Activated CD4-positive, CD25-positive, alpha-beta regulatory T cell (primary cell): ENCODE data around the gene UPF3B.
"Not testable (repeated sequence)": the region's sequence is repeated elsewhere in the genome, so short reads cannot be mapped to it uniquely, and the experiment has no call there.

Experiments used
- DNase-seq, 4 experiments: peaks; one replicate each; lab custom pipeline; 2025; lab: John Stamatoyannopoulos, UW

UPF3B gene

DNA sequence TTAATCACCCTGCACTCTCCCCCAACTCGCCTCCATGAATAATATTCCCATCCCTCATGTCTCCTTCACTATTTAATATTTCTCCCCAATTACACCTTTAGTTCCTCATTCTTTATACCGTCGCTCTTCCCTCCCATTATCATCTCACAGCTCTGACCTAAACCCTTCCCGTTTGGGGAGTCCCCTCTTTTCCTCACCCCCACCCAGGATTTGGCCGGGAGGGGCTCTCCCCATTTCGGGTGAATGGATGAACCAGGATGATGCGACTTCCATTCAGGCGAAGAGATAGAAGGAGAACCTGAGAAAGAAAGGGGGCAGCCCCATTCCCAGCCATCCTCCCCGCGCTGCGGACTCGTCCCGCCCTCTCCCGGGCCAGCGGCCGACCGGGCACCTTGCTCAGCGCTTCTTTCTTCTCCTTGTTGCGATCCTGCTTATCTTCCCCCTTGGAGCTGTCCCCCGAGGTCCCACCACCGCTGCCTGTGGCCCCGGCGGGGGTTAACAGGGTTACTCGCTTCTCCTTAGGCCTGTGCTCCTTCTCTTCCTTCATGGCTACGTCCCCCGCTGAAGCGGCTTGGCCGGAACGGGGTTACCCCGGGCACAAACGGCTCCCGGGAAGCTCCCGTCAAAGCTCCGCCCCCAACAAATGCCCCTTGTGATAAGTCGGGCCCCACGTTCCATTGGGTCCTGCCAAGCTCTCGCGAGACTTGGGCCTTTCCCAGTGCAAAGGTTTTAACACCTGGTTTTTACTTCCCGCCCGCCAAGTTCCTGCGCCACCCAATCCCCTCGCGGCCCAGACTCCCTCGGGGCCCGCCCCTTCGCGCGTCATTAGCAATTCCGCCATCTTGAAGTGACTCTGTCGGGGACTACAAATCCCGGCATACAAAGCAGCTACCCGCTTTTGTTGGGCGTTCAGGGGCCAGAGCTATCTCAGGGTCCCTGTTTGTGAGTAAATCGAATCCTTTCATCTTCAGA, at the start of gene UPF3B:
TSS of gene UPF3B (minus strand) at position 582 of the 972 bp plus-strand sequence. CDS start at position 547, 35 bp downstream.
- peak; percentile 68 to 84 (median 83) for DNase-seq

GRCh38 chrX:119900976-119901375, 48.2 kb upstream of the UPF3B start:
- DNase-seq: no peak

DNA sequence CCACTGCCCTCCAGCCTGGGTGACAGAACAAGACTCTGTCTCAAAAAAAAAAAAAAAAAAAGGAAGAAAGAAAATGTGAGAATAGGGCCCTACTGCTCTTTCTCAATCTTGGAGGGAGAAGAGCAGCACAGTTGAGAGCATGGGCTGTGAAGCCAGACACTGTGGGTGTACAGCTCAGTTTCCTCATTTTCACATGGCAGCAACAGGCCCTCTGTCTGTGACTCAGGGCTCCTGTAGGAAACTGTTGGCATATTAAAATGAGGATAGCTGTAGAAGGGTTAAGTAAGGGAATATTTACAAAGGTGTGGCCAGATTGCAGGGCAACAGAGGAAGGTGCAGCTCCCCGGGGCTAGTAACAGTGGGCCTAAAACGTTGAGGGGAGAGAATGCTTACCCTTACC, 46.4 kb upstream of the UPF3B start:
- no peak for DNase-seq

- DNase-seq: no peak
Observed at GRCh38 chrX:119895843-119896326, 43.1 kb upstream of the UPF3B start, which contains the start of gene AKAP14. TSS of gene AKAP14 (plus strand) at chrX:119895893. CDS start at chrX:119903224, 7,331 bp downstream.

DNA sequence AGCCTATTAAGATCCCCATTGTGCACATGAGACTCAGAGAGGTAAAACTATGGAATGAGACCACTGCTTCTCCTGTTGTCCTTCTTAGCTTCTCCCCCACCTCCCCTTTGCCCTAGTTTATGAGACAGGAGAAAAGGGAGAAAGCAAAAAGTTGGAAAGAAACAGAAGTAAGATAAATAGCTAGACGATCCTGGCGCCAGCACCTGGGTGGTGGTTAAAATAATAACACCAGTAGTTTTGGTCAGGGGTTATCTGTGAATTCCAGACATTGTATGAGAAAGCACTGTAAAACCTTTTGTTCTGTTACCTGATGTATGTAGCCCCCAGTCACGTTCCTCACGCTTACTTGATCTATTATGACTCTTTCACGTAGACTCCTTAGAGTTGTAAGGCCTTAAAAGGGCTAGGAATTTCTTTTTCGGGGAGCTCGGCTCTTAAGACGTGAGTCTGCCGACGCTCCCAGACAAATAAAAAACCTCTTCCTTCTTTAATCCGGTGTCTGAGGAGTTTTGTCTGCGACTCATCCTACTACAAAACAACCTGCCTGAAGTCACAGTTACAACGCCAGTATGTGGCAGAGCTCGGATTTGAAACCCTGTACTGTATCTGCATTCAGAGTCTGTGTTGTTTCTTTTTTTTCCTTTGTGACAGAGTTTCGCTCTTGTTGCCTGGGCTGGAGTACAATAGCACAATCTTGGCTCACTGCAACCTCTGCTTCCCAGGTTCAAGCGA, 39.4 kb upstream of the UPF3B start:
- not testable (repeated sequence) for DNase-seq

DNA sequence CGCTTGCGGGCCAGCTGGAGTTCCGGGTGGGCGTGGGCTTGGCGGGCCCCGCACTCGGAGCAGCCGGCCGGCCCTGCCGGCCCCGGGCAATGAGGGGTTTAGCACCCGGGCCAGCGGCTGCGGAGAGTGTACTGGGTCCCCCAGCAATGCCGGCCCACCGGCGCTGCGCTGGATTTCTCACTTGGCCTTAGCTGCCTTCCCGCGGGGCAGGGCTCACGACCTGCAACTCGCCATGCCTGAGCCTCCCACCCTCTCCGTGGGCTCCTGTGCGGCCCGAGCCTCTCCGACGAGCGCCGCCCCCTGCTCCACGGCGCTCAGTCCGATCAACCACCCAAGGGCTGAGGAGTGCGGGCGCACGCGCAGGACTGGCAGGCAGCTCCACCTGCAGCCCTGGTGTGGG, 37.9 kb upstream of the UPF3B start:
- DNase-seq: not testable (repeated sequence)

DNA sequence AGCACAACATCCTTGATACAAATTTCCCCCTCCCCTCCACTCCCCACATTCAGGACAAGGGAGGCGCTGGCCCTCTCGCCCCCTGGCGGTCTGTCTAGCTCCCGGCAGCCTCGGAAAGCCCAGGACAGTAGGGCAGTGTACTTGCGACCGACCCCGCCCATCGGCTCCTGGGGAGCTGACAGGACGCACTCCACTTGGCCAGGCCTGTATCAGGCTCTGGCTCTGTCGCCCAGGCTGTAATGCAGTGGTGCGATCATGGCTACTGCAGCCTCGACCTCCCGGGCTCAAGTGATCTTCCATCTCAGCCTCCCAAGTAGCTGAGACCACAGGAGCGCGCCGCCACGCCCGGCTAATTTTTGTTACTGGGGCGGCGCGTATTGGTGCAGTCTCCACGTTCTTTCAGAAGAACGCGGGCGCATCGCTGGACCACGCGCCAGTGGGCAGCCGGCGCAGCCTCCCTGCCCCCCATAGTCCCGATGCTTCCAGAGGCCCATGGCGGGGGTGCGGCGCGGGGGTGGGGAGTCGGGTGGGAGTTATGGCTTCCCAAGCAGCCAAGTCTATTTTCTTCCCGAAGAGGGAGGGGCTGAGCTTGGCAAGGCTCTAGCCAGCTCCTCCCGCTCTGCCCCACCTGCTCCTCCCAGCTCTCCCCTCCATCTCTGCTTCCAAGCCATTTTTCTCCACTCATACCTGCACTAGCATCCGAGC, 35.1 kb upstream of the UPF3B start:
- DNase-seq: peak; percentile 16 to 25 (median 21)

DNA sequence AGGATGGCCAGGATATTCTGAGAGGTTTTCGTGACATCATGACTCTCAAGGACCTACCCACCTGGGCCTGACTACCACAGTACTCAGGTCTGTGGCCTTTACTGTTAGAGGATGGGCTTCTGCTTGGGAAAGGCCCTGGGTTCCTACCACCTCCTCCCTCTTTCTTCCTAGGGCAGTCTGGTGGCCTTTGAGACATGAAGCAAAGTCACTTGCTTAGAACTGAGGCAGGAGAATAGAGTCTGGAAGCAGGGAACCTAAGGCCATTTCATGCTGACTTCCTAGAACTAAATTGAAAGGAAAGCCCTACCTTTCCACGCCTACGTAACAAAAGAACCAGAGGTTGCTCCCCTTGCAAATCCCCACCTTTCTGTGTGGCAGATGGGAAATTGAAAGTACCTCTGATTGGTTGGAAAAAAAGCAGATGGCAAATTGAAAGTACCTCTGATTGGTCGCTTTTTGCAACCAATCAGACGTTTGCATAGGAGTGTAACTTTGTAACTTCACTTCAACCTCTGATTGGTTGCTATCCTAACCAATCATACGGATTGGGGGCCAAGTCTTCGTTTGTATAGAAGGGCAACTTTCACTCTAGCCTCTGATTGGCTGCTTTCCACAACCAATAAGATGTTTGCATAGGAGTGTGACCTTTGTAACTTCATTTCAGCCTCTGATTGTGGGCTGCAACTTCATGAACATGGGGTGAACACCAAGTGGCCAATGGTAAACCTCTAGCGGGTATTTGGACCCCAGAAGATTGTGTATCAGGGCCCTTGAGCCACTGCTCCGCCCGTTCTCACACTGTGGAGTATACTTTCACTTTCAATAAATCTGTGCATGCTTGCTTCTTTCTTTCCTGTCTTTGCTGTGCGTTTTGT, 33.0 kb upstream of the UPF3B start:
- DNase-seq: no peak

GRCh38 chrX:119880552-119881437, 28.0 kb upstream of the UPF3B start:
- DNase-seq: peak in 2 of 4 experiments; percentile 1

DNA sequence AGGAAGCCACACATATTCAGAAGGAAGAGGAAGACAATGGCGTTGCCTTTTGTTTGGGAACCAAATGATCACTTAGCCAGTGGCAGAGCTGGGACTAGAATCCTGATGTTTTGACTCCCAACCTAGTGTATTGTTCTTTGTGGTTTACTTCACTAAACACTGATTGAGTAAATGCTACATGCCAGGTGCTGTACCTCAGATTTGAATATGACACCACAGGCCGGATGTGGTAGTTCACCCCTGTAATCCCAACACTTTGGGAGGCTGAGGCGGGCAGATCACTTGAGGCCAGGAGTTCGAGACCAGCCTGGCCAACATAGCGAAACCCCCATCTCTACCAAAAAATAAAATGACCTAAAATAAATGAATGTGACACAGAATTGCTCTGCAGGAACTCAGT, 27.3 kb upstream of the UPF3B start:
- no peak for DNase-seq

- no peak for DNase-seq
Observed at GRCh38 chrX:119878740-119879139, 26.0 kb upstream of the UPF3B start.

DNA sequence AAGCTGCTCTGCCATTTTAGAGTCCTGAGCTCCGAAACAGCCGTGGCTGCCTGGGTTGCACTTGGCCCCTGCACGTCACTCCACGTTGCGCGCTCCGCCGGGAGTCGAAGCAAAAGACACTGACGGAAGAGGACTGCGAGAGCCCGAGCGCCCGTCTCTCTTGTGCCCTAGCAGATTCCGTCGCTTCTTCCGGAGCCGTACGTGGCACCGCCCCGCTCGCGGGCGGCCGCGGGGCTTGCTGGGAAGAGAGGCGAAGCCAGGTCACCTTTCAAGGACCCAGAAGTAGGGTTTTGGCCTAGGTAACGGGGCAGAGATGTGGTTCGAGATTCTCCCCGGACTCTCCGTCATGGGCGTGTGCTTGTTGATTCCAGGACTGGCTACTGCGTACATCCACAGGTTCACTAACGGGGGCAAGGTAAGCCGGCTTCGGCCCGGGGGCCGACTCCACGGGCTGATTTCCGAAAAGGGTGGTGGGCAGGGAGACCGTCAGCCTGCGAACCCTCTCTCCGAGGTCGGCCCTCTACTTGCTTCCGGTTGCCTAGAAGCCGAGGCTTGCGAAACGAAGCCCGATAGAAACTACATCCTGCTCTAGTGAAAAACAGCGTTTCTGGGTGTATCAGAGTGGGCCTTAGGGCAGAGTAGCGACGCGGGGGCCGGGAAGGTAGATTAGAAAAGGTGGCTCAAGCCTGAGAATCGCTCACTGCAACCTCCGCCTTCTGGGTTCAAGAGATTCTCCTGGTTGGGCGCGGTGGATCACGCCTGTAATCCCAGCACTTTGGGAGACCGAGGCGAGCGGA, 19.0 kb upstream of the UPF3B start, which contains the start of the genes NDUFA1 and RNF113A:
TSS of gene NDUFA1 (plus strand) at position 234 of the 797 bp plus-strand sequence. CDS start at position 314, 80 bp downstream.
TSS of gene RNF113A (minus strand) at position 135 of the 797 bp plus-strand sequence. CDS start at position 15, 120 bp downstream.
- peak; percentile 50 to 77 (median 64) for DNase-seq

- DNase-seq: no peak
Observed at GRCh38 chrX:119871245-119871598, 18.5 kb upstream of the UPF3B start.

DNA sequence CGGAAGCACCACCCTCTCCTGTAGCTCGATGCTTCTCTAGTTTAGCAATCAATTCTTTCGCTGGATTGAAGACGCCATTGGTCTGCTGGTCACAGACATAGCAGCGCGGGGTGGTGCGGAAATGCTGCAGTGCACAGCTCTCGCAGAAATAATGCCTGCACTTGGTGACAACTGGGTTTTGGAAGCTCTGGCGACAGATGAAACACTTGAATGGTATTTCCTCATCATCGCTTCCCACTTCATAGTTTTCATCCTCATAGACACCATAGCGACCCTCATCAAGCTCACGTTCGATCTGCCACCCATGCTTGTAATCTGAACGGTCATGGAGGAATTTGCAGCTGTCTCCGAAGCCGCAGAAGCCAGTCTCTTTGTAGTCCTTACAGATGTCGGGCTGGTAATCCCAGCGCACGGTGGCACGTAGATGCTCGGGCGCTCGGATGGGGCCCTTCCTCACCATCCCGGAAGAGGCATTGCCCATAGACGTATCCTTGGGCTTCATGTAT, 17.9 kb upstream of the UPF3B start:
- DNase-seq: no peak

- DNase-seq: no peak
Observed at GRCh38 chrX:119853444-119853843, 681 bp upstream of the UPF3B start.

- no peak for DNase-seq
Observed at GRCh38 chrX:119833905-119834304, 18.9 kb downstream of the UPF3B start.

DNA sequence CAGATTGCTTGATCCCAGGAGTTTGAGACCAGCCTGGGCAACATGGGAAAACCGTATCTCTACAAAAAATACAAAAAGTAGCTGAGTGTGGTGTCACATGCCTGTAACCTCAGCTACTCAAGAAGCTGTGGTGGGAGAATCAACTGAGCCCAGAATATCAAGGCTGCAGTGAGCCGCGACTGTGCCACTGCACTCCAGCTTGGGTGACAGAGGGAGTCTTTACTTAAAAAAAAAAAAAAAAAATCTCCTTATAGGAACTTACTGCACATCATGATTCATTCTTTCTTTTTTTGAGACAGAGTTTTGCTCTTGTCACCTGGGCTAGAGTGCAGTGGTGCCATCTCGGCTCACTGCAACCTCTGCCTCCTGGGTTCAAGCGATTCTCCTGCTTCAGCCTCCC, 24.3 kb downstream of the UPF3B start:
- DNase-seq: no peak

GRCh38 chrX:119826399-119826959, 26.3 kb downstream of the UPF3B start:
- no peak for DNase-seq
